SH-SY5Y (cell line): Measurements from ENCODE around the gene PANK3.

Source experiments
- GATA2 ChIP-seq: IDR thresholded peaks from 2 replicates; pipeline ENCODE4 v1.6.1; 2011; ENCODE audit warnings: mild to moderate bottlenecking, low read depth, low read length
- GATA3 ChIP-seq: IDR thresholded peaks from 2 replicates; pipeline ENCODE4 v1.6.1; 2011; ENCODE audit warnings: low read depth, mild to moderate bottlenecking, low read length, moderate library complexity

DNA sequence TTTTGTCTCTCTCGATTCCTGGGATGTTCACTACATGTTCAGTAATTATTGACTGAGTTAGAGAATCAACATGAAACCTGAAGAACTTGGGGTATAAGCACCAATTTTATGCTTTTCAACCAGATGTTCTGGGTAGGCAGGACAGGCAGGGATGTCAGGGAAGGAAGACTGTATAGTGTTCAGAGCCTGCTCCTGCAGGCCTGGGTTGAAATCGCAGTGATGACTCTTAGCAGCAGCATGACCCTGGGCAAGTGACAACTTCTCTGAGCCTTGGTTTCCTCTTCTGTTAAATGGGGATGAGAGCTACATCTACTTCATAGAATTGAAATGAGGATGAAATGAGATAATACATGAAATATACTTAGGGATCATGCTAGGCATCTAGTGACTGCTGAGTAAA lies 29.7 kb upstream of the PANK3 start:
- TF ChIP-seq GATA2: no peak
- no peak for TF ChIP-seq GATA3
